NCI-H82 treated with DMSO at 0.1 percent for 48 hours (cell line): ENCODE results near the gene FHDC1.

Experiments used
- DNase-seq: peaks from one replicate; lab custom pipeline; 2025; ENCODE audit not compliant: unreplicated experiment; lab: John Stamatoyannopoulos, UW

The FHDC1 gene

DNA sequence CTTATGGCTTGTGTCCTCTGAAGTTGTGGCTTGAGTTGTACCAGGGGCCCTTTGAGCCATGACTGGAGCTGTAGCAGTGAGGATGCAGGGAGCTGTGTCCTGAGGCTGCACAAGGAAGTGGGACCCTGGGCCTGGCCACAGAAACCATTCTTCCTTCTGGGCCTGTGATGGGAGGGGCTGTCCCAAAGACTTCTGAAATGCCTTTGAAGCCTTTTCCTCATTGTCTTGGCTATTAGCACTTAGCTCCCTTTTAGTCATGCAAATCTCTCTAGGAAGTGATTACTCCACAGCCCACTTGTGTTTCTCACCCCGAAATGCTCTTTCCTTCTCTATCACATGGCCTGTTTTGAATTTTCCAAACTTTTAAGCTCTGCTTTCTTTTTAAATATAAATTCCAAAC lies 92.4 kb downstream of the FHDC1 start:
- no peak for DNase-seq
